Measurements from ENCODE around the gene COTL1.
"Not testable (repeated sequence)": the region's sequence is repeated elsewhere in the genome, so short reads cannot be mapped to it uniquely, and the experiment has no call there.

COTL1 gene

GRCh38 chr16:84526794-84527531, 90.9 kb downstream of the COTL1 start:
- DNase-seq, result no peak

- not testable (repeated sequence) for DNase-seq
These were observed 92.8 kb downstream of the COTL1 start for GRCh38 chr16:84524941-84525581.

GRCh38 chr16:84524346-84524920, 93.4 kb downstream of the COTL1 start:
- DNase-seq, result no peak

DNA sequence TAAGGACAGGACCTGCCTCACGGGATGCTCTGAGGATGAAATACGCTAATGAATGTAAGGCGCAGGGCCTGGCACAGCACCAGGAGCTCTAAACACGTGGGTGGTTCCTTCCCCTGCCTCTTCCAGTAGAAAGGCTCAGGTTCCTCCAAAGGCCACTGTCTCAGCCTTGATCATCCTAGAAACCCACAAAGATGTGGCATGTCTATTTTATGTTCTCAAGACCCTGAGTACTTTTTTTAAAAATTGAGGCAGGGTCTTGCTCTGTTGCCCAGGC, 96.4 kb downstream of the COTL1 start:
- DNase-seq, result no peak

DNA sequence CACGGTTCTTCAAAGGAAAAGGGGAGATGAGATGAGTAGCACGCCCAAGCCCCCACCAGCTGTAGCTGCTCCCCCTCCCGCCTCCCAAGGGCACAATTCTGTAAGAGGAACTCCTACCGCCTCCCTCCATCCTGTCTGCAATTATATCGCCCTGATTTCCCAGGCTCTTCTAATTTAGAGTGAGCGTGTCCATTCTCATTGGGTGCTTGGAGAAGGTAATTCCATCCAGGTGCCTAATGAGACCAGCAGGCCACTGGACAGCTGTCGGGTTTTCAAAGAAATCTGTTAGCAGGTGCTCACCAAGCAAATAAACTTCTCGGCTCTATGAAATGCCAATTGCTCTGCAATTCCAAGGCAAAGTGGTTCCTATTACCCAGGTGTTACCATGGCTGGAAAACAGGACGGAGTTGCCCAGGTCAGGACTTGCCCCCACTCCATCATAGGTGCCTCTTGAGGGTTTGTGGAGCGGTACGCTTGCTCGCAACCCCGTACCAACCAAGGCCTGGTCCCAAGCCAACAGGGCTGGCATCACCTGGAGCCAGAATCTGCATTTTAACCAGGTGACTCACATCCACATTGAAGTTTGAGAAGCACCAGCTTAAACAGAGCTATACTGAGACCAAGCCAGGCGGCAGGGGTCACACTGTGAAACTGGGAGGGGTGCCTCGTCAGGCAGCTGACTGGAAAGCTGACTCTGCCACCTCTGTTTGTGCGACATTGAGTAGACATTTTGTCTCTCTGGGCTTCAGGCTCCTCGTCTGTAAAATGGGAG, 97.0 kb downstream of the COTL1 start:
- no peak for DNase-seq

DNA sequence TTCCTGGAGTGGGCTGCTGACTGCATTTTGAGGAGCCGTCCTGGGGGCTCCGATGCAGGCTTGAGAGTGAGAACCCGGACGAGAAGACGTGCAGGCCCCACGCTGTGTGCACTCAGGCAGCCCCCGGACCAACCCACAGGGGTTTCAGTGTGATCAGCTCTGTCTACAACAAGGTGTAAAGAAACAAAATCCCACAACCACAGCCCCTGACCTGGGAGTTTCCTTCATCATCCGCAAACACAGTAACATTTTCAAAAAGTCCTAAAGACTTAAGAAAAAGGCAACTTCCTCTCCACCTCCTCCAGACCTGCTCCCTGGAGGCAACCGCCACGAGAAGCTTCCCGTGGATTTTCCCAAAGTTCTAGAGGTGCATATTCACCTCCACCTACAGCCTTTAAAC, 98.0 kb downstream of the COTL1 start:
- no peak for DNase-seq

DNA sequence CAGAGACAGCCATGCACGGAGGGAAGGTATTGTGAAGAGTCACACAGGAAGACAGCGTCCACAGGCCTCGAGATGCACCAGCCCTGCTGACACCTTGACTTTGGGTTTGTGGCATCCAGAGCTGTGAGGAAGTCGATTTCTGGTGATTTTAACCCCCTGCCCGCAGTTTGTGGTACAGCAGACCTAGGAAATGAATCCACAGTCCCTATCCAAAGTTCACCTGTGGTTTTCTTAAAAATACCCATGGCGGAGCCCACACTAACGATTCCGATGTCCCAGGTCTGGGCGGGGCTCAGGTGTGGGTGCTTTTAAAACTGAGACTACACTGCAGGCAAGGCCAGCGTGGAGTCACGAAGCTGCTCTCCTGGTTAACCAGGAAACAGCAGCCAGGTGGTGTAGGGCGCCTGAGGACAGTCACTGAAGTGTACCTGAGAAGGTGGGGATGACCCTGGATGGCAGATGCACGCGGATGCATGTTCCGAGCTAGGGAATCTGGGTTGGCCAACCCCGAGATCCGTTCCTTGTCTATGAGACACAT, 99.0 kb downstream of the COTL1 start:
- DNase-seq, result peak; percentile 73

DNA sequence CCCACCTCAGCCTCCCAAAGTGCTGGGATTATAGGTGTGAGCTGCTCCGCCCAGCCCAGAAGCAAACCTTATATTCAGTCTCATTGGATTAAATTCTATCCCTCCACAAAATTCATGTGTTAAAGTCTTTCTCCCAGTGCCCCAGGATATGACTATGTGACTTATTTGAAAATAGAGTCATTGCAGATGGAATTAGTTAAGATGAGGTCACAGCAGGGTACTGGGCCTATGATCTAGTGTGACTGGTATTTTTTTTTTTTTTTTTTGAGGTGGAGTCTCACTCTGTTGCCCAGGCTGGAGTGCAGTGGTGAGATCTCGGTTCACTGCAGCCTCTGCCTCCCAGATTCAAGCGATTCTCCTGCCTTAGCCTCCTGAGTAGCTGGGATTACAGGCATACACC, 99.7 kb downstream of the COTL1 start:
- DNase-seq, result not testable (repeated sequence)

- no peak for DNase-seq
These were observed 100.5 kb downstream of the COTL1 start for GRCh38 chr16:84517366-84517765.

All from CD4-positive, alpha-beta T cell treated with Interleukin-21 for 1 hour (primary cell).